Keratinocyte (primary cell): ENCODE data around the gene GPX1.
A peak's percentile ranks its signal among the peaks of the same experiment; 100 is the strongest.

Source experiments
- EZH2 ChIP-seq: IDR thresholded peaks from one replicate; pipeline ENCODE4 v1.6.1; 2012; ENCODE audit warnings: inconsistent platforms, mild to moderate bottlenecking, low read length, moderate library complexity
- TF ChIP-seq, protein P1 (sequence below), 3 experiments: IDR thresholded peaks in 1 of 3; conservative IDR thresholded peaks in 1 of 3; optimal IDR thresholded peaks in 1 of 3; 2 replicates in 2 of 3; 3 replicates in 1 of 3; pipeline versions ENCODE3 to v1.5.1; 2011; ENCODE audit warnings: low read length in 3 of 3, mild to moderate bottlenecking in 3 of 3, moderate library complexity in 2 of 3, control low read depth in 1 of 3, inconsistent platforms in 1 of 3; ENCODE audit not compliant: insufficient read depth in 2 of 3; ENCODE audit errors: extremely low read depth in 1 of 3

DNA sequence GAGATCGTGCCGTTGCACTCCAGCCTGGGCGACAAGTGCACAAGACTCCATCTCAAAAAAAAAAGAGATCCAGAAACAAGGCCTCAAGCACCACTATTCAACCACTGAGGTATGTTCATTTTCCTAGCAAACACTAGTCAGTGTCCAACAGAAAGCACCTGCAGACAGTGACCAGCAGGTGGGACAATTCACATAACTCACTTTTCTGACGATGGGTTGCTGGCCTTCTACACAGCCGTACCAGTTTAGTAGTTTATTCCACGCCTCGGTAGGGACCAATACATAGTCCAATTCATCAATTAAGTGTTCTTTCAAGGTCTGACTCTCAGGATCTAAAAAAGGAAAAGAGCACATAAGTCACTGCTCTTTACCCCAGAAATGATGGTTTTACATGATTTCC, 30.7 kb downstream of the GPX1 start:
- TF ChIP-seq, protein P1, sequence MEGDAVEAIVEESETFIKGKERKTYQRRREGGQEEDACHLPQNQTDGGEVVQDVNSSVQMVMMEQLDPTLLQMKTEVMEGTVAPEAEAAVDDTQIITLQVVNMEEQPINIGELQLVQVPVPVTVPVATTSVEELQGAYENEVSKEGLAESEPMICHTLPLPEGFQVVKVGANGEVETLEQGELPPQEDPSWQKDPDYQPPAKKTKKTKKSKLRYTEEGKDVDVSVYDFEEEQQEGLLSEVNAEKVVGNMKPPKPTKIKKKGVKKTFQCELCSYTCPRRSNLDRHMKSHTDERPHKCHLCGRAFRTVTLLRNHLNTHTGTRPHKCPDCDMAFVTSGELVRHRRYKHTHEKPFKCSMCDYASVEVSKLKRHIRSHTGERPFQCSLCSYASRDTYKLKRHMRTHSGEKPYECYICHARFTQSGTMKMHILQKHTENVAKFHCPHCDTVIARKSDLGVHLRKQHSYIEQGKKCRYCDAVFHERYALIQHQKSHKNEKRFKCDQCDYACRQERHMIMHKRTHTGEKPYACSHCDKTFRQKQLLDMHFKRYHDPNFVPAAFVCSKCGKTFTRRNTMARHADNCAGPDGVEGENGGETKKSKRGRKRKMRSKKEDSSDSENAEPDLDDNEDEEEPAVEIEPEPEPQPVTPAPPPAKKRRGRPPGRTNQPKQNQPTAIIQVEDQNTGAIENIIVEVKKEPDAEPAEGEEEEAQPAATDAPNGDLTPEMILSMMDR (optimal IDR thresholded peaks at IDR 0.05 in 1 of 3, IDR thresholded peaks at IDR 0.05 in 1 of 3, conservative IDR thresholded peaks at IDR 0.05 in 1 of 3; ENCODE audit: extremely low read depth in 1 of 3, insufficient read depth in 2 of 3, low read length in 3 of 3), result peak; percentile 1 to 32 (median 31)
- no peak for TF ChIP-seq EZH2
